ENCODE measurements around the gene R3HCC1L. TPM values are rescaled to one million over a fixed set of nuclear protein-coding genes. Genes with fewer than 3 reads are reported as not detected.

R3HCC1L gene
- total RNA-seq, 3 donors from 2014 or later (not counting 1 experiment from before 2014, with no cell fraction given), result 17.9 to 25.6 (median 23.3) TPM

DNA sequence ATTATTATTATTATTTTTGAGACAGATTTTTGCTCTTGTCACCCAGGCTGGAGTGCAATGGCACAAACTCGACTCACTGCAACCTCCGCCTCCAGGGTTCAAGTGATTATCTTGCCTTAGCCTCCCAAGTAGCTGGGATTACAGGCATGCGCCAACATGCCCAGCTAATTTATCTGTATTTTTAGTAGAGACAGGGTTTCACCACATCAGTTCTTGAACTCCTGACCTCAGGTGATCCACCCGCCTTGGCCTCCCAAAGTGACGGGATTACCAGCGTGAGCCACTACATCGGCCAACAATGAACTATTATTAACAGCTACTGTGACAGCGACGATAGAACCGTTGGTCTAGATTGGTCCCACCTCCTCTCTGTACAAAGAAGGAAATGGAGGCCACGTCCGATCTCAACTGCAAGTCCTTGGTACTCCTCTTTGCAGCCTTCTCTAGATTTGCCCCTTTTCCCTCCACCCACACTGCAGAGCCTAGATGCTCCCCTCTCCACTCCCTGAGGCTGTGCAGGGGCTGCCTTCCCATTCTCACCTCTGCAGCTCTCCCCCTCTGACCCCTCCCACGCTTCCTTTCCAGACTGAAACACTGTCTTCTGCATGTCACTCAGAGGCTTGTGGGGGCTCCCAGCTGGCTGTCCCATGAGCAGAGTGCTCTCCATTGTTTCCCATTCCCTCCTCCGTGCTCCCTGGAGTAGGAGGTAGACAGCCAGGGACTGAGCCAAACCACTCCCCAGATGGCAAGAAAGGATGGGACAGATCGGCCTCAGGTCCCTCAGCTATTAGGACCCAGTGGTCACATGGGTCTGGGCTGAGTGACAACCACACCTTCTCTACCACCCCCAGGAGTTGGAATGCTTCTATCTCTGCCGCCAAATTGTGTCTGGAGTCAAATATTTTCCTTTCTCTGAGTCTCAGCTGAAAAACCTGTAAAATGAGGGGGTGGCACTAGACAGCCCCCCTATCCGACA lies 131.2 kb downstream of the R3HCC1L start:
- 91% methylated on average over 17 of the region's 17 CpGs for WGBS (ENCODE audit: insufficient coverage)
- Mint-ChIP-seq H3K36me3 (no peaks in the 10 kb centered on the region), H3K9me3 (no peaks in the 10 kb centered on the region), H3K4me3 (no peak overlapping the region), H3K27ac (no peak overlapping the region), H3K4me1 (peaks cover 0 to 10% of the 10 kb centered on the region in 2 donors), H3K27me3 (ENCODE audit: low read depth in 2 of 2) (peaks cover 9 to 27% of the 10 kb centered on the region in 2 donors)
- Histone ChIP-seq H3K4me1 (ENCODE audit: control insufficient read depth, insufficient read depth, low read length) (peaks cover 14% of the 10 kb centered on the region), H3K27ac (ENCODE audit: low read length) (no peak overlapping the region), H3K4me3 (ENCODE audit: low read length) (no peak overlapping the region), H3K9me3 (ENCODE audit: control insufficient read depth, insufficient read depth, low read length) (no peaks in the 10 kb centered on the region), H3K27me3 (ENCODE audit: control insufficient read depth, insufficient read depth, low read length) (peaks cover 4% of the 10 kb centered on the region), H3K36me3 (ENCODE audit: control insufficient read depth, insufficient read depth, low read length) (no peaks in the 10 kb centered on the region)
- DNase-seq (no peak), ATAC-seq (no peak)
- no peak for TF ChIP-seq CTCF (IDR thresholded peaks at IDR 0.05)
- intact Hi-C loops (cut with micrococcal nuclease), result no loop called here

DNA sequence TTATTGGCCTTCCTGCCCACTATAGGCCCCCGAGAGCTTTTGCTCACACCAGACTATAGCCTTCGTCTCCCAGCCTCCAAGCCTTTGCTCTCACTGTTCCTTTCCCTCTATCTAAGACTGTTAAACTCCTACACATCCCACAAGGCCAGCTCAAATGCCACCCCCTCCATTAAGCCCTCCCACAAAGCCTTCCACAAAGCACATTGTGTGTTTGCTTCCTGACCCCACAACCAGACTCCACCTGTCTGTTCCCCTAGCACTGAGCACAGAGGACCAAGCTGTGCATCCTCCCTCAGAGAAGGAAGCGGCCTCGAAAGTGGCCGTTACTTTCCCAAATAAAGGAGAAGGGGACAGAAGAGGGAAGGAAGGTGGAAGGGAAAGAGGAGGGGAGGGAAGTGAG lies 132.2 kb downstream of the R3HCC1L start:
- peaks cover 14% of the 10 kb centered on the region for H3K4me1 ChIP-seq (ENCODE audit: control insufficient read depth, insufficient read depth, low read length)
- peaks cover 4% of the 10 kb centered on the region for H3K27me3 ChIP-seq (ENCODE audit: control insufficient read depth, insufficient read depth, low read length)
- Mint-ChIP-seq H3K27me3 (ENCODE audit: low read depth in 2 of 2) (peaks cover 9 to 33% of the 10 kb centered on the region in 2 donors), H3K4me3 (peak overlapping the region; percentile 79), H3K36me3 (no peaks in the 10 kb centered on the region), H3K9me3 (no peaks in the 10 kb centered on the region), H3K4me1 (peaks cover 0 to 10% of the 10 kb centered on the region in 2 donors), H3K27ac (peak overlapping the region in 1 of 2 donors; percentile 57)
- H3K27ac ChIP-seq (ENCODE audit: low read length), result no peak overlapping the region
- TF ChIP-seq CTCF (IDR thresholded peaks at IDR 0.05), result no peak
- 93% methylated on average over 2 of the region's 5 CpGs for WGBS (ENCODE audit: insufficient coverage)
- no peaks in the 10 kb centered on the region for H3K36me3 ChIP-seq (ENCODE audit: control insufficient read depth, insufficient read depth, low read length)
- DNase-seq (no peak), ATAC-seq (no peak)
- intact Hi-C loops (cut with micrococcal nuclease), result no loop called here
- H3K4me3 ChIP-seq (ENCODE audit: low read length), result no peak overlapping the region
- H3K9me3 ChIP-seq (ENCODE audit: control insufficient read depth, insufficient read depth, low read length), result no peaks in the 10 kb centered on the region

DNA sequence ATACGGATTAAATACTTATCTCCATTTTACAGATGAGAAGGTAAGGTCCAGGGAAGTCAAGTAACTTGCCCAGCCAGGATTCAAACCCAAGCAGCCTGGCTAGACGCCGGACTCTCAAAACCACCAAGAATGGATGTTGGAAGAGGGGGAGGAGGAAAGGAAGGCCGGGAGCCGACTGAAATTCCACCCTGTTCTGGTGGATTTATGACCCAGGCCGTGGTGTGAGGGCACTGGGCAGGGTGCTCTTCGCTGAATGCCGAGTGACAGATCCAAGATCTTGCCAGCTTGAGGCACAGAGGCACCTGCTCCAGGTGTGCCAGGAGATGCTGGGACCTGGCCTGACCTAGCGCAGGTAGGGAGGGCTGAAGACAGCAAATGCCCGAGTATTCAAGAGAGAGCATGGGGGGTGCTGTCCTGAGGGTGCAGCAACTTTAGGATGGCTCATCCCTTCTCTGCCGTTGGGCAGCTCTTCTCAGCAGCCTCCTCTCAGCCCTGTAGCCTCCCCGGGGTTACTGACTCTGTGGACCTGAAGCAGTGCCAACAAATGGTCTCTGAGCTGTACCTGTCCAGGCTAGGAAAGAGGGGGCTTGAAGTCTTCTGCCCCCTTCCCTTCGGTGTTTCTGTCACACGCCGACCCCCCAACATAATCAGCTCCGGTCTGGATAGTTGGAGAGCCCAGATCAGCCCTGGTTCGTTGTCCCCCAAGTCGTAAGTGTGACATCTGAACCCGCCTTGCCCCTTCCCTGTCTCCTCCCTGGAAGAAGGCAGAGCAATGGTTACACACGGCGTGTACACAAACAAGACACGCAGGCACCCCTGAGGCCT lies 132.8 kb downstream of the R3HCC1L start:
- Histone ChIP-seq H3K4me3 (ENCODE audit: low read length) (no peak overlapping the region), H3K9me3 (ENCODE audit: control insufficient read depth, insufficient read depth, low read length) (no peaks in the 10 kb centered on the region), H3K27ac (ENCODE audit: low read length) (no peak overlapping the region), H3K4me1 (ENCODE audit: control insufficient read depth, insufficient read depth, low read length) (peaks cover 14% of the 10 kb centered on the region), H3K27me3 (ENCODE audit: control insufficient read depth, insufficient read depth, low read length) (peaks cover 4% of the 10 kb centered on the region), H3K36me3 (ENCODE audit: control insufficient read depth, insufficient read depth, low read length) (no peaks in the 10 kb centered on the region)
- TF ChIP-seq CTCF (IDR thresholded peaks at IDR 0.05), result no peak
- Mint-ChIP-seq H3K4me1 (peaks cover 0 to 10% of the 10 kb centered on the region in 2 donors), H3K27ac (peak overlapping the region in 1 of 2 donors; percentile 57), H3K4me3 (peak overlapping the region; percentile 87), H3K36me3 (no peaks in the 10 kb centered on the region), H3K9me3 (no peaks in the 10 kb centered on the region), H3K27me3 (ENCODE audit: low read depth in 2 of 2) (peaks cover 9 to 35% of the 10 kb centered on the region in 2 donors)
- 87% methylated on average over 21 of the region's 22 CpGs for WGBS (ENCODE audit: insufficient coverage)
- ATAC-seq (no peak), DNase-seq (no peak)
- intact Hi-C loops (cut with micrococcal nuclease), result no loop called here
